Urothelium cell line (cell line): ENCODE results near the gene PHETA1.

Experiments used
- DNase-seq: peaks from one replicate; pipeline ENCODE4 v3.0.0; 2011; ENCODE audit warnings: low spot score, mixed read lengths
- FAIRE-seq: peaks from 2 replicates; lab custom pipeline; 2011; peaks lifted over from hg19 to GRCh38; lab: Jason Lieb, UNC

PHETA1 gene

GRCh38 chr12:111330800-111331752 is 37.8 kb downstream of the PHETA1 start:
- peak; percentile 67 for DNase-seq
- no peak for FAIRE-seq

GRCh38 chr12:111328138-111328537 is 40.8 kb downstream of the PHETA1 start:
- DNase-seq (no peak), FAIRE-seq (no peak)

- FAIRE-seq: no peak
- DNase-seq: no peak
Observed at GRCh38 chr12:111327474-111327873, 41.4 kb downstream of the PHETA1 start.

- no peak for FAIRE-seq
- DNase-seq: no peak
Observed at GRCh38 chr12:111322336-111323250, 46.3 kb downstream of the PHETA1 start.

- no peak for FAIRE-seq
- DNase-seq: no peak
Observed at GRCh38 chr12:111321317-111321716, 47.6 kb downstream of the PHETA1 start.

DNA sequence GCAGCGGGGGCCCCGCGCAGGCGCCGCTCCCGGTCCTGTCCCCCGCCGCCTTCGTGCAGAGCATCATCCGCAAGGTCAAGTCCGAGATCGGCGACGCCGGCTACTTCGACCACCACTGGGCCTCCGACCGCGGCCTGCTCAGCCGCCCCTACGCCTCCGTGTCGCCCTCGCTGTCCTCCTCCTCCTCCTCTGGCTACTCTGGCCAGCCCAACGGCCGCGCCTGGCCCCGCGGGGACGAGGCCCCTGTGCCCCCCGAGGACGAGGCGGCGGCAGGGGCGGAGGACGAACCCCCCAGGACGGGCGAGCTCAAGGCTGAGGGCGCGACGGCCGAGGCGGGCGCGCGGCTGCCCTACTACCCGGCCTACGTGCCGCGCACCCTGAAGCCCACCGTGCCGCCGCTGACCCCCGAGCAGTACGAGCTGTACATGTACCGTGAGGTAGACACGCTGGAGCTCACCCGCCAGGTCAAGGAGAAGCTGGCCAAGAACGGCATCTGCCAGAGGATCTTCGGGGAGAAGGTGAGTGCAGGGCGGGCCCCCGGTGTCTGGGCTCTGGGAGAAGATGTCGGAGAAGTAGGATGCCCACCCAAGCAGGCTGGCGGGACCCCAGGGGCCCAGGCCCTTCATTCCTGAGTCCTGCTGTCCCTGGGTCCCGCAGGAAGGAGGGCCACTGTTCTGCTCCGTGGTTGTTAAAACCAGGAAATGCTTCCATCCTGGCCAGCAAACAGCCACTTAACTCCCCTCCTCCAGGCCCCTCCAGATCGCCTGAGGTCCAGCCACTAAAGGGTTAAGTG is 48.4 kb downstream of the PHETA1 start:
- DNase-seq (no peak), FAIRE-seq (no peak)

DNA sequence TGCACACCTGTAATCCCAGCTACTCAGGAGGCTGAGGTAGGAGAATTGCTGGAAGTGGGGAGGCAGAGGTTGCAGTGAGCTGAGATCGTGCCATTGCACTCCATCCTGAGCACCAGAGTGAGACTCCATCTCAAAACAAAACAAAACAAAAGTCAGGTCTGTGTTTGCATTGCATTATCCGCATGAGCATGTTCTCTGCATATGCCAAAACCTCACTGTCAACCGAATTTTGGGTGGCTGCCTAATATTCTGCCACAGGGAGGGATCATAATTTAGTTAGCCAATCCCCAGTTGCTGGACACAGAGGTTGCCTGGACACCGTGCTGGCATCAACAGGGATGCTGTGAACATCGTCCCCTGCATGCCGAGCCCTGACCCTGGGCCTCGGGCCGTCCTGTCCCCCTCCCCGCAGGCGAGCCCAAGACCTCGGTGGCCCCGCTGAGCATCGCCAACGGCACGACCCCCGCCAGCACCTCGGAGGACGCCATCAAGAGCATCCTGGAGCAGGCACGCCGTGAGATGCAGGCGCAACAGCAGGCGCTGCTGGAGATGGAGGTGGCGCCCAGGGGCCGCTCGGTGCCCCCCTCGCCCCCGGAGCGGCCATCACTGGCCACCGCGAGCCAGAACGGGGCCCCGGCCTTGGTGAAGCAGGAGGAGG is 49.2 kb downstream of the PHETA1 start:
- FAIRE-seq (no peak), DNase-seq (no peak)

GRCh38 chr12:111318450-111318849 is 50.4 kb downstream of the PHETA1 start:
- FAIRE-seq (no peak), DNase-seq (no peak)

DNA sequence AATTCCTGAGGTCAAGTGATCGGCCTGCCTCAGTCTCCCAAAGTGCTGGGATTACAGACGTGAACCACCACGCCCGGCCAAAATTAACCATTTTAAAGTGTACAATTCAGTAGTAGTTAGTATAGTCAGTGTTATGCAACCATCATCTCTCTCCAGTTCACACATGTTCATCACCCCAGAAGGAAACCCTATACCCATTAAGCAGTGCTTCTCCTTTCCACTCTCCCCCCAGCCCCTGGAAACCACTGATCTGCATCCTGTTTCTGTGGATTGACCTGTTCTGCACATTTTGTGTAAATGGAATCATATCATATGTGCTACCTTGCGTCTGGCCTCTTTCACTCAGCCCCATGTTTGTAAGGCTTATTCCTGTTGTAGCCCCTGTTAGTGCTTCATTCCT is 52.2 kb downstream of the PHETA1 start:
- no peak for DNase-seq
- no peak for FAIRE-seq

DNA sequence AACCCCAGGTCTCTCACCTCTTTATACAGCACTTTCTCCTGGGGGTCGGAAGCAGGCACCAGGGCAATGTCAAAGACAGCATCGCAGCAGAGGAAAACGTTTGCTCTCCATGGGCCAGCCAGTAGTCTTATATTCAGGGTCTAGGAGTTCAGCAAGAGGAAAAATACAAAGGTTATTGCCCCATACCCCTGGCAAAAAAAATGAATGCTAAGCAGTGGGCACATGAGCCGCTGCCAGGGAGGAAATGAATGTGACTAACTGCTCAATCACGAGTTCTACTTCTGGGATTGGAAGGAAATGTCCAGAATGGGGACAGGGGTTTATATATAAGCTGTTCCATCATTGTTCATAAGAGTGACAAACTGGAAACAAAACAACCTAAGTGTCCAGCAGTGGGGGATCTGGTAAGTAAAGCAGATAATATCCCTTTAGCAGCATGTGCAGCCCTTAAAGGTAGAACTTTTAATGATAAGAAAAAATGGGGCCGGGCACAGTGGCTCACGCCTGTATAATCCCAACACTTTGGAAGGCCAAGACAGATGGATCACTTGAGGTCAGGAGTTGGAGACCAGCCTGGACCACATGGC is 53.8 kb downstream of the PHETA1 start:
- DNase-seq (no peak), FAIRE-seq (no peak)

- DNase-seq (peak; percentile 88), FAIRE-seq (no peak)
Observed at GRCh38 chr12:111313833-111314259, 55.0 kb downstream of the PHETA1 start.

DNA sequence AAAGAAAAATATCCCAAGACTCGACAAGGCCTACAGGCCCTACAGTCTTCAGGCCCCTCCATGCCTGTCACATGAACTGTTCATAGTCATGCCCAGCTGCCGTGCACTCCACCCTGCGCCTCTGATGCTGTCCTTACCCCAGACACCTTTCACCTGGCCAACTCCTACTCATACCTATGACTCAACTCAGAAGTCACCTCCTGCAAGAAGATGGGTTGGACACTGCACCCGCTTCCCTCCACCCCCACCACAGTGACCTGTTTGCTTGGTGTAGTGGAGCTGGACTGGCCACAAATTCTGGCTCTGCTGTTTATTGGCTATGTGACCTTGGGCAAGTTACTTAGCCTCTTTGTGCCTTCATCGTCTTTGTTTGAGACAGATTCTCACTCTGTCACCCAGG is 56.2 kb downstream of the PHETA1 start:
- no peak for FAIRE-seq
- no peak for DNase-seq

GRCh38 chr12:111312016-111312415 is 56.9 kb downstream of the PHETA1 start:
- no peak for FAIRE-seq

DNA sequence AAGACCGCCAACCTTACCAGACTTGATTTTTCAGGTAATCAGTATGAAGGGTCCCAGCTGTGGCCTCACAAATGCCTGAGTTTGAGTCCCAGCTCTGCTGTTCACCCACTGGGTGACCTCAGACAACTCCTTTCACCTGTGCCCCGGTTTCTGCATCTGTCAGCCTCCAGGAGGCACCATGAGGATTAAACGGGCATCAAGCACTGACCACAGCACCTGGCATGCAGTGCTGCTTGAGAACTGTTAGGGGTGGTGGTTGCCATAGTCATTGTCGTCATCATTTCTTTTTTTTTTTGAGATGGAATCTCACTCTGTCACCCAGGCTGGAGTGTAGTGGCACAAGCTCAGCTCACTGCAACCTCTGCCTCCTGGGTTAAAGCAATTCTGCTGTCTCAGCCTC is 57.9 kb downstream of the PHETA1 start:
- FAIRE-seq: no peak
- DNase-seq: no peak

More at GRCh38 chr12:111312016-111312415, 56.9 kb downstream of the PHETA1 start:
- DNase-seq: no peak
